ENCODE measurements around the gene TLL2. TPM values are rescaled to one million over a fixed set of nuclear protein-coding genes. Genes with fewer than 3 reads are reported as not detected.

The TLL2 gene
- total and polyA plus RNA-seq, 2 donors (not counting 3 experiments of a cell fraction or from before 2014, with no cell fraction given) = 0.03 to 0.20 TPM

DNA sequence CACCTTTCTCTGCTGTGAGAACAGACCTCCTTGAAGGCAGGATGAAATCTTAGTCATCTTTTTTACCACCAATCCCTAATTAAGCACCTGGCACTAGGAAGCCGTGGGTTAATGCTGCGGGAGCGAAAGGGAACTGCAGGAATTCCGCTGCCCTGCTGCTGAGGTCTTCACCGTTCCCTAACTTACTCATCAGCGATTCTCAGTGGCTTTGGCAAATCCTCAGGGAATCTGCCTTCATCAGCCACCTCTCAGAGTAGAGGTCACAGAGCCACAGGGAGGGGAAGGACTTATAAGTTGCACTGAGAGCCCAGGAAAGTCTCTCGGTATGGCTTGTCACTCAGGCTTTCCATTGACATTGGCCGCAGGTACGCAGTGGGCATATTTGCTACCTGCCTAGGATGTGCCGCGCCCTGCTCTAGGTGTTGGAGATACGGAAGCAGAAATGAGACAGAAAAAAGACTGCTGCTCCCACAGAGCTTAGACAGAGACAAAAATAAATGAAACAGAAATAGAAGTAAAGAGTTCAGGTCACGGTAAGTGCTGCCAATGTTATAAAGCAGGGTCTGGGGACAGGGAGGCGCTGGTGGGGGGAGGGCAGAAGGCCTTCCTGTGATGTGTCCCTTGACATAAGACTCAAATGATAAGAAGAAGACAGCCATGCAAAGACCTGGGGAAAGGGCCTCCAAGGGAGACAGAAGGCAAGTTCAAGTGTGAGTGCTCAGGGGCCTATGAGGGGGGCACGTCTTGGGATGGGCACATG is 82.3 kb downstream of the TLL2 start:
- Histone ChIP-seq H3K4me3 (replicated peaks in 1 of 3; ENCODE audit: insufficient read depth in 1 of 3, low read depth in 1 of 3, low read length in 3 of 3) (no peak overlapping the region), H3K27ac (ENCODE audit: insufficient read depth, low read depth, low read length) (no peak overlapping the region), H3K4me2 (ENCODE audit: insufficient read depth, low read length) (no peak overlapping the region), H3K9me1 (replicated peaks; ENCODE audit: control insufficient read depth, extremely low read depth, insufficient read depth, low read length) (no peaks in the 10 kb centered on the region), H4K20me1 (replicated peaks; ENCODE audit: control insufficient read depth, extremely low read depth, insufficient read depth, low read length) (no peaks in the 10 kb centered on the region), H2AFZ (ENCODE audit: low read depth, low read length) (no peak overlapping the region), H3K79me2 (ENCODE audit: control insufficient read depth, insufficient read depth, low read length) (no peaks in the 10 kb centered on the region), H3K4me1 (ENCODE audit: control insufficient read depth, extremely low read depth, insufficient read depth, low read length) (no peaks in the 10 kb centered on the region), H3K9me3 (replicated peaks; ENCODE audit: control insufficient read depth, insufficient read depth, low read length) (no peaks in the 10 kb centered on the region), H3K27me3 (ENCODE audit: control insufficient read depth in 2 of 2, insufficient read depth in 2 of 2, low read length in 2 of 2) (peaks cover 0 to 2% of the 10 kb centered on the region in 2 experiments), H3K9ac (replicated peaks; ENCODE audit: extremely low read depth, insufficient read depth, low read length) (no peak overlapping the region), H3K36me3 (ENCODE audit: control insufficient read depth in 2 of 2, extremely low read depth in 1 of 2, insufficient read depth in 2 of 2, low read length in 2 of 2) (no peaks in the 10 kb centered on the region)
- dilution Hi-C loops (cut with MboI; ENCODE audit: extremely low pct_ligation_motif_present, low sequenced_read_pairs) = no loop called here
- DNase-seq (ENCODE audit: low read depth, low spot score) (no peak), FAIRE-seq (no peak)
- CTCF ChIA-PET = no interaction called here
- no TSS peak for BruUV-seq (replicated peaks)
- POLR2A ChIA-PET = no interaction called here
- TF ChIP-seq MYC (IDR thresholded peaks at IDR 0.05; ENCODE audit: low read depth, low read length) (no peak), FOS (IDR thresholded peaks at IDR 0.05; ENCODE audit: borderline replicate concordance, insufficient read depth, low read length) (no peak), MAX (IDR thresholded peaks at IDR 0.05; ENCODE audit: insufficient read depth, insufficient read length) (no peak), EZH2 (IDR thresholded peaks at IDR 0.05; ENCODE audit: borderline replicate concordance, low read depth, low read length, severe bottlenecking) (no peak), POLR2AphosphoS5 (IDR thresholded peaks at IDR 0.05; ENCODE audit: insufficient read depth, low read depth, low read length) (no peak), JUN (IDR thresholded peaks at IDR 0.05; ENCODE audit: borderline replicate concordance, insufficient read depth, insufficient read length, low read depth) (no peak), POLR2A (IDR thresholded peaks at IDR 0.05; ENCODE audit: low read depth, low read length) (no peak), GATA2 (IDR thresholded peaks at IDR 0.05; ENCODE audit: insufficient read depth, insufficient read length, low read depth, low read length) (no peak)
- TF ChIP-seq, protein P1, sequence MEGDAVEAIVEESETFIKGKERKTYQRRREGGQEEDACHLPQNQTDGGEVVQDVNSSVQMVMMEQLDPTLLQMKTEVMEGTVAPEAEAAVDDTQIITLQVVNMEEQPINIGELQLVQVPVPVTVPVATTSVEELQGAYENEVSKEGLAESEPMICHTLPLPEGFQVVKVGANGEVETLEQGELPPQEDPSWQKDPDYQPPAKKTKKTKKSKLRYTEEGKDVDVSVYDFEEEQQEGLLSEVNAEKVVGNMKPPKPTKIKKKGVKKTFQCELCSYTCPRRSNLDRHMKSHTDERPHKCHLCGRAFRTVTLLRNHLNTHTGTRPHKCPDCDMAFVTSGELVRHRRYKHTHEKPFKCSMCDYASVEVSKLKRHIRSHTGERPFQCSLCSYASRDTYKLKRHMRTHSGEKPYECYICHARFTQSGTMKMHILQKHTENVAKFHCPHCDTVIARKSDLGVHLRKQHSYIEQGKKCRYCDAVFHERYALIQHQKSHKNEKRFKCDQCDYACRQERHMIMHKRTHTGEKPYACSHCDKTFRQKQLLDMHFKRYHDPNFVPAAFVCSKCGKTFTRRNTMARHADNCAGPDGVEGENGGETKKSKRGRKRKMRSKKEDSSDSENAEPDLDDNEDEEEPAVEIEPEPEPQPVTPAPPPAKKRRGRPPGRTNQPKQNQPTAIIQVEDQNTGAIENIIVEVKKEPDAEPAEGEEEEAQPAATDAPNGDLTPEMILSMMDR (IDR thresholded peaks at IDR 0.05; ENCODE audit: extremely low read depth in 1 of 2, insufficient read depth in 1 of 2, low read depth in 1 of 2, low read length in 2 of 2) = no peak
- intact Hi-C loops (cut with micrococcal nuclease) = no loop called here
